ENCODE results near the gene ELAPOR1.

GRCh38 chr1:109142260-109142659 lies 28.3 kb downstream of the ELAPOR1 start:
- TF ChIP-seq RAD21 (IDR thresholded peaks at IDR 0.05; ENCODE audit: low read depth) (no peak), EP300 (IDR thresholded peaks at IDR 0.05; ENCODE audit: borderline replicate concordance) (no peak), CEBPB (IDR thresholded peaks at IDR 0.05) (no peak), EGR1 (IDR thresholded peaks at IDR 0.05) (no peak), YY1 (IDR thresholded peaks at IDR 0.05; ENCODE audit: low read depth) (no peak), TCF12 (IDR thresholded peaks at IDR 0.05; ENCODE audit: low read depth) (no peak), TAF1 (IDR thresholded peaks at IDR 0.05; ENCODE audit: low read depth) (no peak), MAX (IDR thresholded peaks at IDR 0.05) (no peak)
